Loucy (cell line): ENCODE data around the gene CASD1.

Source experiments
- EZH2phosphoT487 ChIP-seq: fragments of 200-600 bp; IDR thresholded peaks from 2 replicates; pipeline ENCODE4 v1.6.1; 2018; ENCODE audit warnings: antibody characterized with exemption, mild to moderate bottlenecking, moderate library complexity, borderline replicate concordance
- TF ChIP-seq, protein P1 (sequence below): fragments of 200-600 bp; sonication (generic); conservative IDR thresholded peaks from 2 replicates; pipeline ENCODE4 v1.5.1; 2014; ENCODE audit warnings: mild to moderate bottlenecking, antibody characterized with exemption, low read length

DNA sequence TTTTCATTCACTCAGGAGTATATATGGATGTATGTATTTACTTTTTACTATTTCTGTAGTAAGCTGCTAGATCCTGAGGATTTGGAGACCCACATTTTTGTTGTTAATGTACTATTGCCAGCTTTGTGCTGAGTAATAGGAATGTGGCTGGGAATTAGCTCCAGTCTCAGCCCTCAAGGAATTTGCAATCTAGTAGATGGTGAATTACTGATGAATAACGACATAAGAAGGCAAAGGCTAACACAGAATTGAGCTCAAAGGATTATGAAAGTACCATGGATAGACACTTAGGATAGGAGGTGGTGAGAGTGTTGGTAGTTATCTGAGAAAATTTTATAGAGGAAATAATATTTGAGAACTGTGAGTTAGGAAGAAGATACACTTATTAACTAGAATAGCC lies 19.9 kb downstream of the CASD1 start:
- TF ChIP-seq, protein P1, sequence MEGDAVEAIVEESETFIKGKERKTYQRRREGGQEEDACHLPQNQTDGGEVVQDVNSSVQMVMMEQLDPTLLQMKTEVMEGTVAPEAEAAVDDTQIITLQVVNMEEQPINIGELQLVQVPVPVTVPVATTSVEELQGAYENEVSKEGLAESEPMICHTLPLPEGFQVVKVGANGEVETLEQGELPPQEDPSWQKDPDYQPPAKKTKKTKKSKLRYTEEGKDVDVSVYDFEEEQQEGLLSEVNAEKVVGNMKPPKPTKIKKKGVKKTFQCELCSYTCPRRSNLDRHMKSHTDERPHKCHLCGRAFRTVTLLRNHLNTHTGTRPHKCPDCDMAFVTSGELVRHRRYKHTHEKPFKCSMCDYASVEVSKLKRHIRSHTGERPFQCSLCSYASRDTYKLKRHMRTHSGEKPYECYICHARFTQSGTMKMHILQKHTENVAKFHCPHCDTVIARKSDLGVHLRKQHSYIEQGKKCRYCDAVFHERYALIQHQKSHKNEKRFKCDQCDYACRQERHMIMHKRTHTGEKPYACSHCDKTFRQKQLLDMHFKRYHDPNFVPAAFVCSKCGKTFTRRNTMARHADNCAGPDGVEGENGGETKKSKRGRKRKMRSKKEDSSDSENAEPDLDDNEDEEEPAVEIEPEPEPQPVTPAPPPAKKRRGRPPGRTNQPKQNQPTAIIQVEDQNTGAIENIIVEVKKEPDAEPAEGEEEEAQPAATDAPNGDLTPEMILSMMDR: no peak
- no peak for TF ChIP-seq EZH2phosphoT487
